WERI-Rb-1 (cell line): Measurements from ENCODE around the gene AADACL3.
"Not testable (repeated sequence)": the region's sequence is repeated elsewhere in the genome, so short reads cannot be mapped to it uniquely, and the experiment has no call there.

Source experiments
- DNase-seq: peaks from one replicate; pipeline ENCODE4 v3.0.0-alpha.2; 2020
- H3K27ac ChIP-seq: fragments of 250-450 bp; sonication (Bioruptor Pico); 2 replicates; pipeline ENCODE4 v1.5.1; 2020; ENCODE audit warnings: mild to moderate bottlenecking, moderate library complexity
- H3K27me3 ChIP-seq: fragments of 250-450 bp; sonication (Bioruptor Pico); 2 replicates; pipeline ENCODE4 v1.5.1; 2021; ENCODE audit warnings: mild to moderate bottlenecking, low read depth, moderate library complexity; ENCODE audit not compliant: insufficient read depth, severe bottlenecking
- H3K36me3 ChIP-seq: fragments of 250-450 bp; sonication (Bioruptor Pico); 2 replicates; pipeline ENCODE4 v1.5.1; 2020; ENCODE audit warnings: mild to moderate bottlenecking, moderate library complexity
- H3K4me3 ChIP-seq: 2 replicates; pipeline ENCODE4 v1.5.1; 2011; ENCODE audit warnings: low read depth, mild to moderate bottlenecking, control low read depth, low read length
- H3K9me3 ChIP-seq: fragments of 250-450 bp; sonication (Bioruptor Pico); 2 replicates; pipeline ENCODE4 v1.5.1; 2021; ENCODE audit warnings: mild to moderate bottlenecking, moderate library complexity; ENCODE audit not compliant: severe bottlenecking
- TF ChIP-seq, protein P1 (sequence below): IDR thresholded peaks from 2 replicates; pipeline ENCODE4 v1.5.1; 2011; ENCODE audit warnings: low read depth, mild to moderate bottlenecking, control low read depth, inconsistent platforms, low read length

The AADACL3 gene

DNA sequence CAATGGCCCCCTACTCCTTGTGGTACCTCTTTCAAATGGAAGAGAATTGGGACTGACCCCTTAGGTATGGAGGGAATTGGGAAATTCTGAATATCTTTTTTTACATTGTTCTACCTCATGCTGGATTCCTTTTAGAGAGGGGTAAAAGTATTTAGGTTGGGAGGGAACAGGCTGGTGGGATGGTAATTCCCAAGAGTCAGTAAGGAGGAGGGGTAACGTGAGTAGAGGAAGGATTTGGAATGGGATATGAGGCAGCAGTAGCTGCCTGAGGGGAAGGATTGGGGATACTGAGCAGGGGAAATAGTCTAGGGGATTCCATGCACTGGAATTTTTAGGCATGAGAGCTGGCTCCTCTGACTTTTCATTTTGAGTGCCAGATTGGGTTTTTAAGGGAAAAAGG is 3.8 kb upstream of the AADACL3 start:
- no peak for DNase-seq
- no peak overlapping the region for H3K27ac ChIP-seq

DNA sequence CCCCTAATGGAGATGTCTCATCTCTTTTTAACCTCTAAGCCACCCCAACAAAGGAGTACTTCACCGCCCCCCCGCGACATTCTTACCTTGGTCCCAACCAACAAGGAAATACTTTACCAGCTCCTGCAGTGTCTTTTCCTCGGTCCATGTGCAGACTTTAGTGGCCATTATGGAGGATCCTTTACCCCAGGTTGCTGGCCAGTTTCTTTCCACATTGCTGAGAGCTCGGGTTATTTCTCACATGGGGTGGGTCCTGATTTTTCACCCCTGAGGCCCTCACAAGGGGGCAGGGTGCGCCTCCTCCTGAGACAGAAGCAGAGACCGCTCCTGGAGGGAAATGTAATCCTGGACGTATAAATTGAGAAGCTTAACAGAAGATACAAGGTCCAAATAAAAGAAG is 3.0 kb upstream of the AADACL3 start:
- H3K27ac ChIP-seq, result no peak overlapping the region

More for the DNA sequence above, 3.8 kb upstream of the AADACL3 start:
- Histone ChIP-seq H3K4me3 (no peak overlapping the region), H3K36me3 (no peaks in the 10 kb centered on the region), H3K9me3 (no peaks in the 10 kb centered on the region), H3K27me3 (peaks cover 73% of the 10 kb centered on the region)
- TF ChIP-seq, protein P1, sequence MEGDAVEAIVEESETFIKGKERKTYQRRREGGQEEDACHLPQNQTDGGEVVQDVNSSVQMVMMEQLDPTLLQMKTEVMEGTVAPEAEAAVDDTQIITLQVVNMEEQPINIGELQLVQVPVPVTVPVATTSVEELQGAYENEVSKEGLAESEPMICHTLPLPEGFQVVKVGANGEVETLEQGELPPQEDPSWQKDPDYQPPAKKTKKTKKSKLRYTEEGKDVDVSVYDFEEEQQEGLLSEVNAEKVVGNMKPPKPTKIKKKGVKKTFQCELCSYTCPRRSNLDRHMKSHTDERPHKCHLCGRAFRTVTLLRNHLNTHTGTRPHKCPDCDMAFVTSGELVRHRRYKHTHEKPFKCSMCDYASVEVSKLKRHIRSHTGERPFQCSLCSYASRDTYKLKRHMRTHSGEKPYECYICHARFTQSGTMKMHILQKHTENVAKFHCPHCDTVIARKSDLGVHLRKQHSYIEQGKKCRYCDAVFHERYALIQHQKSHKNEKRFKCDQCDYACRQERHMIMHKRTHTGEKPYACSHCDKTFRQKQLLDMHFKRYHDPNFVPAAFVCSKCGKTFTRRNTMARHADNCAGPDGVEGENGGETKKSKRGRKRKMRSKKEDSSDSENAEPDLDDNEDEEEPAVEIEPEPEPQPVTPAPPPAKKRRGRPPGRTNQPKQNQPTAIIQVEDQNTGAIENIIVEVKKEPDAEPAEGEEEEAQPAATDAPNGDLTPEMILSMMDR, result no peak

DNA sequence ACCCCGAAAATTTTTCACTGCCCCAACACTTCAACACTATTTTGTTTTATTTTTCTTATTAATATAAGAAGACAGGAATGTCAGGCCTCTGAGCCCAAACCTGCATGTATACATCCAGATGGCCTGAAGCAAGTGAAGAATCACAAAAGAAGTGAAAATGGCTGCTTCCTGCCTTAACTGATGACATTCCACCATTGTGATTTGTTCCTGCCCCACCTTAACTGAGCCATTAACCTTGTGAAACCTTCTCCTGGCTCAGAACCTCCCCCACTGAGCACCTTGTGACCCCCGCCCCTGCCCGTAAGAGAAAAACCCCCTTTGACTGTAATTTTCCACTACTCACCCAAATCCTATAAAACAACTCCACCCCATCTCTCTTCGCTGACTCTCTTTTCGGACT is 2.3 kb upstream of the AADACL3 start:
- not testable (repeated sequence) for H3K4me3 ChIP-seq, H3K9me3 ChIP-seq, DNase-seq, H3K27ac ChIP-seq, H3K36me3 ChIP-seq
- peaks cover 79% of the 10 kb centered on the region for H3K27me3 ChIP-seq

More for the DNA sequence above, 3.0 kb upstream of the AADACL3 start:
- Histone ChIP-seq H3K4me3 (no peak overlapping the region), H3K27me3 (peaks cover 80% of the 10 kb centered on the region), H3K36me3 (no peaks in the 10 kb centered on the region), H3K9me3 (no peaks in the 10 kb centered on the region)
- DNase-seq, result no peak
- TF ChIP-seq, protein P1, result no peak

DNA sequence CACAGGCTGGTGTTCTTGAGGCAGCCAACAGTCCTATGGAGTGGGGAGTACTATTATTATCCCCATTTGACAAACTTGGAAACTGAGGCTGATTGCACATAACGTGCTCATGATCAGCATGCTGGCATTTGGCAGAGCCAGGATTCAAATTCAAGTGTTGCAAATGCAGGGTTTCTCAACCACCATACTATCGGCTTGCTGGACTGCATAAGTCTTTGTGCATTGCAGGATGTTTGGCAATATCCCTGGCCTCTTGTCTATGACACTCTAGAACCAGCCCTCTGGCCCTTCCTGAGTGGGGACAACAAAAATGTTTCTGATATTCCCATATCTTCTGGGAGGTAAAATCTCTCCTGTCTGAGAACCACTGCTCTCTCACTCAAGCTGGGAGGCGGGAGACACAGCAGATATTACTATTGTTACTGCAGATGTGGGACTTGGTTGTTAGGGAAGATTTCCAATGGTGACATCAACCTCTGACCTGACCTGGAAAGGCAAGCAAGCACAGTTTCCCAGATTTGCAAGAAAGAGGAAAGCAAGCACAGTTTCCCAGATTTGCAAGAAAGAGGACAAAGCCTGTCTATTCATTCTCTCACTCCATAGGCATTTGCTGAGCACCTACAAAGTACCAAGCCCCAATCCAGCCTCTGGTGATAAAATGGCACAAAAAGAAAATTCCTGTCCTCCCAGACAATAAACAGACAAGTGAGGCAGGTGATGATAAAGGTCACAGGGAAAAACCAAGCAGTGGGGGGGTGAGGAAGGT is 1.0 kb upstream of the AADACL3 start:
- H3K27me3 ChIP-seq, result peaks cover 79% of the 10 kb centered on the region
- no peaks in the 10 kb centered on the region for H3K9me3 ChIP-seq
- DNase-seq, result no peak
- TF ChIP-seq, protein P1, result no peak
- H3K27ac ChIP-seq, result no peak overlapping the region
- no peaks in the 10 kb centered on the region for H3K36me3 ChIP-seq
- H3K4me3 ChIP-seq, result no peak overlapping the region

DNA sequence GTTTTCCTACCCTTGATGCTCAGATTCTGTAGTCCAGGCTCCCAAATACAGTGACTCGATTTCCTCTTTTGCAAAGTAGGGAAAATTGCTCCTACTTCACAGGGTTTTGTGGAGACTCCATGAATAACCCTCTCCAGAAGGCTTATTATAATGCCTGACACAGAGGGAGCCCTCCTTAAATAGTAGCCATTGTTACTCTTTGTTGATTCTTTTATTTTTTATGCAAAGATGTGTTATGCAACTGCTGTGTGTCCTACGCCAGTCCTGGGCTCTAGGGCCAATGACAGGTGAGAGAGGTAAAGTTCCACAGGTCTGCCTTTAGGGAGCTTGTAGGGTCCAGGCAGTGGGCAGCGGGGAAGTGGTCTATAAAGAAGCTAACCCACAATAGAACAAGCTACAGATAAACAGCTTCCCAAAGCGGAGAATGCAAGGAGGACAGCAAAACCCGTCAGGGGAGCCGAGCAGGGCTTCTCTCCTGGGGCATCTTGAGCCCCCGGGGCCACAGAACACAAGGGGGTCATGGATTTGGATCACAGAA is 1.5 kb downstream of the AADACL3 start:
- Histone ChIP-seq H3K9me3 (no peaks in the 10 kb centered on the region), H3K36me3 (no peaks in the 10 kb centered on the region), H3K27ac (no peak overlapping the region), H3K4me3 (no peak overlapping the region), H3K27me3 (peaks cover 83% of the 10 kb centered on the region)
- TF ChIP-seq, protein P1, result no peak
- no peak for DNase-seq

DNA sequence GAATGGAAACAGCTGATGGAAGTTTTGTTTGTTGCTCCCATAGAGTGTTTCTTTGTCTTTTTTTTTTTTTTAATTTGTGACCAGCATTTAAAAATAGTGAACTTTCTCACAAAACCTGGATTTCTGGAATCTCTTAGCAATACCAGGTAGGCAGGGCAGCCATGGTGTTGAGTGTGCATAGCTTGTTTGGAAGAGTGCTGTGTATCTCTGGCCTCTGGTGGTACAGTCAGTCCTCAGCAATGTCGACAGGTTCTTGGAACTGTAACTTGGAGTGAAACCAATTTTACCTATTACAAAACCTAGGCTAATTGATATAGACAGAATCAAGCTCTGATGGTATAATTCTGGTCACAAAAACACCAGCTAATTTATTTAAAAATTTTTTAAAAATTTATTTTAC is 6.7 kb downstream of the AADACL3 start:
- Histone ChIP-seq H3K27ac (no peak overlapping the region), H3K27me3 (peaks cover 74% of the 10 kb centered on the region), H3K36me3 (no peaks in the 10 kb centered on the region), H3K4me3 (no peak overlapping the region), H3K9me3 (no peaks in the 10 kb centered on the region)
- DNase-seq, result no peak
- TF ChIP-seq, protein P1, result no peak
